Heart left ventricle (tissue), 13 donors: ENCODE measurements around the gene PSMF1.

Experiments used
- POLR2A ChIP-seq, 2 donors: fragments of 450-650 bp; IDR thresholded peaks; one replicate each; pipeline ENCODE4 v1.6.1; 2017; ENCODE audit warnings: antibody characterized with exemption in 2 of 2, mild to moderate bottlenecking in 2 of 2, moderate library complexity in 2 of 2
- TF ChIP-seq, protein P1 (sequence below), 12 donors: fragments of 200-600 bp; sonication (generic) in 4 of 12; IDR thresholded peaks; one replicate each; pipeline versions ENCODE4 v1.5.0 to v1.8.0; 2018 to 2022; ENCODE audit warnings: antibody characterized with exemption in 12 of 12, mild to moderate bottlenecking in 5 of 12
- donor health status: ischemic (EF 13 %, LVEDD 7.1; RV severe dilation, severe dysfunction).
- donor health status: DM: no; HTN: yes; CAD: no.
- donor health status: DM: no; HTN: no; CAD: no.
- donor health status: ischemic (EF 25% LVEDD 6.9; RV normal size, moderate dysfunction).
- donor health status: ischemic (EF 25% LVEDD 5.7; RV mildly dilated, moderate dysfunction).
- donor health status: ischemic (EF 35%, LVEDD 5.7; RV mildly dilated, moderate dysfunction).
- donor health status: nonischemic (EF 11% LVEDD 7.7; RV severe dilation, severe dysfunction).
- donor health status: DM: yes; HTN: yes; CAD: no.
- donor health status: PGD.
- donor health status: ischemic (EF 29% LVEDD 5.4; RV normal size, mild dysfunction).
- donor health status: nonischemic (EF 23%, LVEDD 6.1; RV moderate dilation, normal function).

DNA sequence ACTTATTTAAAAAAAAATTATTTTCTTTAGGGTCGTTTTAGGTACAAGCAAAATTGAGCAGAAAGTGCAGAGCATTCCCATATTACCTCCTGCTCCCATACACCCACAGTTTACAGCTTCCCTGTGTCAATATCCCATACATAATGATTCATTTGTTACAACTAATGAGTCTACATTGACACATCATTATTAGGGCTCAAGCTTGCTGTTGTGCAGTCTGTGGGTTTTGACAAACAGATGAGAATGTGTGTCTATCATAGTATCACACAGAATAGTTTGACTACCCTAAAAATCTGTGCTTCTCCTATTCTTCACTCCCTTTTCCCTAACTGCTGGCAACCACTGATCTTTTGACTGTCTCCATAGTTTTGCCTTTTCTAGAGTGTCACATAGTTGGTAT, 9.4 kb downstream of the PSMF1 start:
- no peak for TF ChIP-seq POLR2A (IDR thresholded peaks at IDR 0.05)
- TF ChIP-seq, protein P1, sequence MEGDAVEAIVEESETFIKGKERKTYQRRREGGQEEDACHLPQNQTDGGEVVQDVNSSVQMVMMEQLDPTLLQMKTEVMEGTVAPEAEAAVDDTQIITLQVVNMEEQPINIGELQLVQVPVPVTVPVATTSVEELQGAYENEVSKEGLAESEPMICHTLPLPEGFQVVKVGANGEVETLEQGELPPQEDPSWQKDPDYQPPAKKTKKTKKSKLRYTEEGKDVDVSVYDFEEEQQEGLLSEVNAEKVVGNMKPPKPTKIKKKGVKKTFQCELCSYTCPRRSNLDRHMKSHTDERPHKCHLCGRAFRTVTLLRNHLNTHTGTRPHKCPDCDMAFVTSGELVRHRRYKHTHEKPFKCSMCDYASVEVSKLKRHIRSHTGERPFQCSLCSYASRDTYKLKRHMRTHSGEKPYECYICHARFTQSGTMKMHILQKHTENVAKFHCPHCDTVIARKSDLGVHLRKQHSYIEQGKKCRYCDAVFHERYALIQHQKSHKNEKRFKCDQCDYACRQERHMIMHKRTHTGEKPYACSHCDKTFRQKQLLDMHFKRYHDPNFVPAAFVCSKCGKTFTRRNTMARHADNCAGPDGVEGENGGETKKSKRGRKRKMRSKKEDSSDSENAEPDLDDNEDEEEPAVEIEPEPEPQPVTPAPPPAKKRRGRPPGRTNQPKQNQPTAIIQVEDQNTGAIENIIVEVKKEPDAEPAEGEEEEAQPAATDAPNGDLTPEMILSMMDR (IDR thresholded peaks at IDR 0.05) = no peak
